CD8-positive, alpha-beta memory T cell (primary cell): ENCODE measurements around the gene PSME2. TPM values are rescaled to one million over a fixed set of nuclear protein-coding genes. Genes with fewer than 3 reads are reported as not detected.

Source experiments
- CTCF ChIA-PET: fragments of 350-600 bp; sonication (Branson Sonifier 250); formaldehyde crosslinking; loops from one replicate; lab custom pipeline; 2021; ENCODE audit warnings: antibody characterized with exemption; lab: Charles Lee
- POLR2A ChIA-PET: fragments of 350-600 bp; sonication (Branson Sonifier 250); formaldehyde crosslinking; loops from one replicate; lab custom pipeline; 2021; ENCODE audit warnings: antibody characterized with exemption; lab: Charles Lee
- DNase-seq, 5 donors: peaks; one replicate each; pipeline versions ENCODE4 v3.0.0 to v3.0.0-alpha.2; 2020 to 2022; ENCODE audit warnings: mixed read lengths in 1 of 5
- H3K27ac ChIP-seq: one replicate; pipeline ENCODE4 v1.7.0; 2013; ENCODE audit warnings: low read depth, mild to moderate bottlenecking, low read length, moderate library complexity
- H3K27me3 ChIP-seq: 2 replicates; pipeline ENCODE4 v1.7.0; 2013; ENCODE audit warnings: low read length, mild to moderate bottlenecking; ENCODE audit not compliant: insufficient read depth, poor library complexity, severe bottlenecking
- H3K36me3 ChIP-seq: 2 replicates; pipeline ENCODE4 v1.7.0; 2013; ENCODE audit warnings: mild to moderate bottlenecking, low read length, moderate library complexity; ENCODE audit not compliant: insufficient read depth
- H3K4me1 ChIP-seq: 2 replicates; pipeline ENCODE4 v1.7.0; 2013; ENCODE audit warnings: mild to moderate bottlenecking, low read length, moderate library complexity; ENCODE audit not compliant: insufficient read depth
- H3K4me3 ChIP-seq: 2 replicates; pipeline ENCODE4 v1.7.0; 2013; ENCODE audit warnings: mild to moderate bottlenecking, low read length
- H3K9me3 ChIP-seq: 2 replicates; pipeline ENCODE4 v1.7.0; 2013; ENCODE audit warnings: mild to moderate bottlenecking, low read length
- H3K27ac Mint-ChIP-seq, 8 donors: one replicate each; pipeline ENCODE4 v1.8.0; 2020 to 2021; ENCODE audit warnings: mixed read lengths in 8 of 8, mild to moderate bottlenecking in 6 of 8, inconsistent platforms in 3 of 8, moderate library complexity in 3 of 8
- H3K27me3 Mint-ChIP-seq, 2 donors: one replicate each; pipeline ENCODE4 v1.8.0; 2020 to 2021; ENCODE audit warnings: mixed read lengths in 2 of 2, mild to moderate bottlenecking in 1 of 2, moderate library complexity in 1 of 2
- H3K36me3 Mint-ChIP-seq, 3 donors: one replicate each; pipeline ENCODE4 v1.8.0; 2020 to 2021; ENCODE audit warnings: mixed read lengths in 3 of 3, inconsistent platforms in 1 of 3, mild to moderate bottlenecking in 1 of 3
- H3K4me1 Mint-ChIP-seq, 3 donors: one replicate each; pipeline ENCODE4 v1.8.0; 2020 to 2021; ENCODE audit warnings: mixed read lengths in 3 of 3, inconsistent platforms in 1 of 3, mild to moderate bottlenecking in 1 of 3
- H3K4me3 Mint-ChIP-seq, 7 donors: one replicate each; pipeline ENCODE4 v1.8.0; 2020 to 2021; ENCODE audit warnings: mixed read lengths in 7 of 7, mild to moderate bottlenecking in 6 of 7, moderate library complexity in 4 of 7, inconsistent platforms in 2 of 7
- H3K9me3 Mint-ChIP-seq, 5 donors: one replicate each; pipeline ENCODE4 v1.8.0; 2020 to 2022; ENCODE audit warnings: mixed read lengths in 5 of 5, mild to moderate bottlenecking in 3 of 5, moderate library complexity in 2 of 5, inconsistent platforms in 1 of 5
- polyA plus RNA-seq: library from polyadenylated mRNA; unstranded; fragments of 300-500 nt; fragmentation: Illumina TruSeq; gene quantifications from one replicate; pipeline ENCODE4 v1.2.3, GENCODE V29; 2021
- total RNA-seq, 2 experiments: library from RNA; stranded (reverse); gene quantifications; one replicate each; pipeline ENCODE4 v1.2.3, GENCODE V29; 2021

The PSME2 gene
- total and polyA plus RNA-seq, 3 experiments from 2014 or later: 368 to 534 (median 376) TPM

DNA sequence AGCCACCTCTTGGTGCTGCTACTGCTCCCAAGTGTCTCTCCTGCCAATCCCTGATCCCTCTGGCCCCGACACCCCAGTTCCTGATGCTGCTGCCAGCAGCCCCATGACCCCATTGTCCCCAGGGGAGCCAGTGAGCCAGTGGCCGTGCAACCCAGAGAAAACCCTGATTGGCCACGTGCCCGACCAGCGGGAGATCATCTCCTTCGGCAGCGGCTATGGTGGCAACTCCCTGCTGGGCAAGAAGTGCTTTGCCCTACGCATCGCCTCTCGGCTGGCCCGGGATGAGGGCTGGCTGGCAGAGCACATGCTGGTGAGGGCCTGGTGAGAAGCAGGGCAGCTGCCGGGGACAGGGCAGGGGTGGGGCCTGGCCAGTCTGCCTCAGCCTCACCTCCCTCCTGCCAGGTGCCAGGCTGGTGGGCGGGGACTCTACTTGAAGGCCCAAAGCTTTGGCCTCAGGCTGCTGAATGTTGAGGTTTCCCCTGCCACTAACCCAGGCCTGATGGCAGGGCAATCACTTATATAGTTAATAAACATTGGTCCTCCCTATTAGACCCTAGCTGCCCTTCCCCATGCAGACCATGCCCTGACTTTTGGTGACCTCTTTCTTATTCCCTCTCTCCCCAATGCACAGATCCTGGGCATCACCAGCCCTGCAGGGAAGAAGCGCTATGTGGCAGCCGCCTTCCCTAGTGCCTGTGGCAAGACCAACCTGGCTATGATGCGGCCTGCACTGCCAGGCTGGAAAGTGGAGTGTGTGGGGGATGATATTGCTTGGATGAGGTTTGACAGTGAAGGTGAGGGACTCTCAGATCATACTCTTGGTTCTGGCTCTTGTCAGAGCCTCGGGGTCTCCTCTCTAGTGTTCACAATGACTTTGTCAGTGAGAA is 47.2 kb downstream of the PSME2 start:
- ChIA-PET POLR2A (no interaction called here), CTCF (interaction anchor here (1.2 to 12.1 kb wide), 2 partner anchors 6 to 15 kb away, joined by 4 to 185 read pairs; no protein-coding TSS in a partner anchor)
- Histone ChIP-seq H3K36me3 (peaks cover 6% of the 10 kb centered on the region), H3K9me3 (no peaks in the 10 kb centered on the region), H3K4me1 (peaks cover 10% of the 10 kb centered on the region), H3K27ac (no peak overlapping the region), H3K27me3 (no peaks in the 10 kb centered on the region), H3K4me3 (no peak overlapping the region)
- no peaks in the 10 kb centered on the region for H3K27me3 Mint-ChIP-seq
- no peak overlapping the region for H3K4me3 Mint-ChIP-seq
- H3K9me3 Mint-ChIP-seq: no peaks in the 10 kb centered on the region
- DNase-seq: no peak
- H3K4me1 Mint-ChIP-seq: peaks cover 15 to 19% (median 17%) of the 10 kb centered on the region in 3 donors
- peak overlapping the region in 2 of 8 donors; percentile 54 to 91 for H3K27ac Mint-ChIP-seq
- H3K36me3 Mint-ChIP-seq: peaks cover 3 to 63% (median 14%) of the 10 kb centered on the region in 3 donors

DNA sequence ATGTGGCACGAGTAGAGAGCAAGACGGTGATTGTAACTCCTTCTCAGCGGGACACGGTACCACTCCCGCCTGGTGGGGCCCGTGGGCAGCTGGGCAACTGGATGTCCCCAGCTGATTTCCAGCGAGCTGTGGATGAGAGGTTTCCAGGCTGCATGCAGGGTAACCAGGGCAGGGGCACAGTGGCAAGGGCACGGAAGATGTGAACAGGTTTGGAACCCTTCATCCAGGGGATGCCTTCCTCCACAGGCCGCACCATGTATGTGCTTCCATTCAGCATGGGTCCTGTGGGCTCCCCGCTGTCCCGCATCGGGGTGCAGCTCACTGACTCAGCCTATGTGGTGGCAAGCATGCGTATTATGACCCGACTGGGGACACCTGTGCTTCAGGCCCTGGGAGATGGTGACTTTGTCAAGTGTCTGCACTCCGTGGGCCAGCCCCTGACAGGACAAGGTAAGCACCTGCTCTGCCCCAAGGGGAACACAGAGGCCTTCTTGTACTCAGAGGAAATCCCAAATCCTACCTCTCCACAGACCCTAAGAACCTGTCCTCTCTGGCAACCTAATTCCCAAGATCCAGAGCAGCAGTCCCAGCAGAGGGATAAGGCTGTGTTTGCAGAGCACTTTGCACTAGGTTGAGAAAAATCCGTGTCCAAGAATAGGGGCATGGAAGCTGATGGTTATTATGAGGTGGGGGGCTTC is 48.0 kb downstream of the PSME2 start:
- no peaks in the 10 kb centered on the region for H3K36me3 ChIP-seq
- no peak for DNase-seq
- no peak overlapping the region for H3K27ac ChIP-seq
- no peaks in the 10 kb centered on the region for H3K9me3 ChIP-seq
- POLR2A ChIA-PET: no interaction called here
- H3K4me1 ChIP-seq: peaks cover 15% of the 10 kb centered on the region
- H3K27me3 ChIP-seq: no peaks in the 10 kb centered on the region
- Mint-ChIP-seq H3K27me3 (no peaks in the 10 kb centered on the region), H3K36me3 (peaks cover 3 to 57% (median 12%) of the 10 kb centered on the region in 3 donors), H3K4me1 (peaks cover 20 to 23% (median 22%) of the 10 kb centered on the region in 3 donors), H3K4me3 (no peak overlapping the region), H3K27ac (peak overlapping the region in 1 of 8 donors; percentile 54), H3K9me3 (no peaks in the 10 kb centered on the region)
- no peak overlapping the region for H3K4me3 ChIP-seq
- CTCF ChIA-PET: interaction anchor here (1.2 to 12.1 kb wide), 2 partner anchors 7 to 15 kb away, joined by 4 to 185 read pairs; no protein-coding TSS in a partner anchor

DNA sequence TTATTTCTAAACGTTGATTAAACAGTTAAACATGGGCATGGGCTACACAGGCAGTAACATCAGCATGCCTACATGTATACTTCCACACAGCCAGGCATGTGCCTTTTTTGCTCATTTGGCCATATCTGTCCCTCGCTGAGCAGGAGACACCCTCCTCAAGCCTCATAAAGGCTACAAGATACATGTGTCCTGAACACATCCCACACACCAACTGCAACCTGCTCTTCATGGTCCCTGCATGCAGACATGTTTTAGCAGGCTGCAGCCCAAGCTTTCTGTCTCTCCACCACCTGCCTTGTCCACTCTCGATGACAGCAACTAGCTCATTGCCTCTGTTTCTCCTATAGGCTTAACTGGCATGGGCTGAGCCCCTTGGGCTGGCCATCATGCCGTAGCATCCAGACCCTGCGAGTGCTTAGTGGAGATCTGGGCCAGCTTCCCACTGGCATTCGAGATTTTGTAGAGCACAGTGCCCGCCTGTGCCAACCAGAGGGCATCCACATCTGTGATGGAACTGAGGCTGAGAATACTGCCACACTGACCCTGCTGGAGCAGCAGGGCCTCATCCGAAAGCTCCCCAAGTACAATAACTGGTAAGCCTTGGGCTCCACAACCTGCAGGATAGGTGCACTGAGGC is 49.7 kb downstream of the PSME2 start:
- Mint-ChIP-seq H3K4me3 (peak overlapping the region; percentile 18 to 83 (median 50)), H3K4me1 (peaks cover 24 to 28% (median 25%) of the 10 kb centered on the region in 3 donors), H3K9me3 (no peaks in the 10 kb centered on the region), H3K27me3 (no peaks in the 10 kb centered on the region), H3K27ac (peak overlapping the region in 7 of 8 donors; percentile 13 to 87 (median 70)), H3K36me3 (peaks cover 0 to 45% (median 8%) of the 10 kb centered on the region in 3 donors)
- Histone ChIP-seq H3K27me3 (no peaks in the 10 kb centered on the region), H3K9me3 (no peaks in the 10 kb centered on the region), H3K36me3 (no peaks in the 10 kb centered on the region), H3K4me1 (peaks cover 16% of the 10 kb centered on the region), H3K27ac (no peak overlapping the region), H3K4me3 (no peak overlapping the region)
- ChIA-PET POLR2A (interaction anchor here (0.8 kb wide), 1 partner anchor 1536 kb away, joined by 3 read pairs; no protein-coding TSS in a partner anchor), CTCF (interaction anchor here (1.3 to 12.1 kb wide), 4 partner anchors 9 to 40 kb away, joined by 4 to 185 read pairs (median 60); partner anchors contain the start of genes DCAF11 and NRL)
- no peak for DNase-seq

DNA sequence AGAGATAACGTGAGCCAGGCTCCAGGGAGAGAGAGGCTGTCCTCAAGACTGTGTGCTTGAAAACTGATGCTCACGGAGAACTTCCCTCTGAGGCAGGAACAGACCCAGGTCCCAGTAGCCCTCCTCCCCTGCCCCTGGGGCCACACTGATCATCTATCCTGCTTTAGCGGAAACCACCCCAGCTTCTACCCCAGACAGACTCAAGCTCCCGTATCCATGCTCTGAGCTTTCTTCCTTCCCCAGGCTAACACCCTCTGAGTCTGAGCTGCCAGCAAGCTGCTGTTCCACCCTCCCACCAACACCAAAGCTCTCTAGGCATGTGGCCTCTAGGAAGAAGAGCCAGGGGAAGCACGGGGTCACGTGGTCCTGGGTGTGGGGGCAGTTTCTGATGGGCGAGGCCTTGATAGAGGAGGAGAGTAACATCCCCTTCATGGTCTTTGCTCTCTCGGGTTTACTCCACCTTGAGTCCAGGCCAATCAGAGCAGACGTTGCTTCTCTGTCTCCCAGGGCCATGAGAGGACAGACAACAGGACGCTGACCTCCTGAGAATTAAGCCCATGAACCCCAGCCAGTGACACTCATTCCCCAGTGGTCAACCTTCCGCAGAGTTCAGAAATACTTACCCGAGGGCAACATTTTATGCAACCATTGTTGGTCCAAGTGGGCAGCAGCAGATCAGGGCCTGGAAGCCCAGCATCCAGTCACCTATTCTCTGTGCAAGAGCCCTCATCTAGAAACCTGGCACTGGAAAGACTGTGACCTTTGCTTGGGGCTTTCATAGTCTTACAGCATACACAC is 50.9 kb downstream of the PSME2 start:
- peak overlapping the region; percentile 65 to 98 (median 95) for H3K27ac Mint-ChIP-seq
- H3K27me3 ChIP-seq: no peaks in the 10 kb centered on the region
- peaks cover 16% of the 10 kb centered on the region for H3K4me1 ChIP-seq
- peak overlapping the region; percentile 93 for H3K4me3 ChIP-seq
- ChIA-PET CTCF (interaction anchor here (0.6 to 12.1 kb wide), 7 partner anchors 10 to 147 kb away, joined by 3 to 185 read pairs (median 4); partner anchors contain the start of genes DCAF11, NRL and TINF2), POLR2A (interaction anchor here (0.7 to 4.9 kb wide), 4 partner anchors 14 to 118 kb away, joined by 5 to 29 read pairs (median 20); partner anchors contain the start of genes CHMP4A, DCAF11 and NRL)
- no peaks in the 10 kb centered on the region for H3K9me3 Mint-ChIP-seq
- H3K36me3 Mint-ChIP-seq: peaks cover 0 to 34% (median 4%) of the 10 kb centered on the region in 3 donors
- H3K4me1 Mint-ChIP-seq: peaks cover 27 to 30% (median 28%) of the 10 kb centered on the region in 3 donors
- H3K27me3 Mint-ChIP-seq: no peaks in the 10 kb centered on the region
- DNase-seq: peak in 3 of 5 donors; percentile 17 to 21 (median 18)
- no peaks in the 10 kb centered on the region for H3K36me3 ChIP-seq
- peak overlapping the region; percentile 93 to 99 (median 97) for H3K4me3 Mint-ChIP-seq
- peak overlapping the region; percentile 83 for H3K27ac ChIP-seq
- no peaks in the 10 kb centered on the region for H3K9me3 ChIP-seq

DNA sequence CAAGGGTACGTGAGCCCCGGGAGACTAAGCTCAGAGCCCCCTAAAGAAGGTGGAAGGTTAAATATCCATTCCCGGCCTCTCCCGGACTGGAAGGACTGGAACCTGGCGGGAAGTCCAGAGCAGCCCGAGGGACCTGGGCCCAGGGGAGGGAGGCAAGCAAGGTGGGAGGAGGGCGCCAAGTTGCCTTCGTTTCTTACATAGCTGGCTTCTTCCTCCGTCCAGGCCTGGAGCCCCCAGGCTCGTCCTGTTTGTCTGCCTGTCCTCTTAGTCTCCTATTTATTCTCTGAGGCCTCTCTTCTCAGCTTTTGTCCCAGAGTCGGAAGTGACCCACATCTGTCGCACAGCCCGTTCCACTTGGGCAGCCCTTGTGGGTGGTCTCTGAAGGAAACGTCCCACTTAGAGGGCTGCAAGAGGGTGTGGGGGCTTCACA is 51.6 kb downstream of the PSME2 start:
- POLR2A ChIA-PET: interaction anchor here (1.4 to 4.9 kb wide), 3 partner anchors 15 to 118 kb away, joined by 5 to 29 read pairs (median 26); partner anchors contain the start of genes CHMP4A, DCAF11 and NRL

DNA sequence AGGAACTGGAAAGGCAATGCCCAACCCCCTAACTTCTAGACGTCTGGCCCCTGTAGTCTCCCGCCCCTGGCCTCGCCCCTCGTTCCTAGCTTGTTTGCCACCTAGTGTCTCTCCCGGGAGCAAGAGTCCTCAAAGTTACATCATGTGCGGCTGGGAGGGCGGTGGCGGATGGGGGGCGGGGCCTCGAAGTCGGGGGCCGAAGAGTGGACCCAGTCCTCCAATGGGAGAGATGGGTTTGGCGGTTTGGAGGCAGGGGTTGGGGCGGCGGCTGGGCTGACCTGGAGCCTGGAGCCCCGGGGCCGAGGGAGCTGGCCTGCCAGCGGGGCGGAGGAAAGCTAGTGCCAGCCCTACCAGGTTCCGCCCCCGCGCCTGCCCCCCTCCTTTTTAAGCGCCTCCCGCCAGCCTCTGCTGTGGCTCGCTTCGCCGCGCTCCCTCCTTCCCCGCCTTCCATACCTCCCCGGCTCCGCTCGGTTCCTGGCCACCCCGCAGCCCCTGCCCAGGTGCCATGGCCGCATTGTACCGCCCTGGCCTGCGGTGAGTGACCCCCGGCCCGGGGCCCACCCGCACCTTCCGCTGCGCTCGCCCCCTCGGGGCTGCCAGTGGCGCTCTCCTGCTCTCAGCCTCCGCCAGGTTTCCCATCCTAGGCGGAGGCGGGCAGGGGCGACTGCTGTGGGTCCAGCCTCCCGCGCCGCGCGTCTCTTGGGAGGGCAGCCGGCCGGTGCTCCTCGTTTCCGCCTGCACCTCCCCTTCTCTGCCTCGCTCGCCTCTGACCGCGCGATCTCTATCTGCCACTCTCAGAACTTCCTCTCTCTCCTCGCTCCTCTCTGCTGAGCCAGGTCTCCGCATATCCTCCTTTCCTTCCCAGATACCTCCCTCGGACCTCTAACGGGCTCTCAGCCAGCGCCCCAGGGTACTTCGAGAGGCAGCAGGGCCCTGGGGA is 52.2 kb downstream of the PSME2 start, which contains the start of gene PCK2:
Gene PCK2, plus strand, starts transcription at position 411 of the 940 bp plus-strand sequence. Its CDS starts 95 bp downstream, at position 506.
- Histone ChIP-seq H3K36me3 (no peaks in the 10 kb centered on the region), H3K4me3 (peak within 1 kb of the TSS; percentile 93), H3K27me3 (no peaks in the 10 kb centered on the region), H3K4me1 (peaks cover 16% of the 10 kb centered on the region), H3K9me3 (no peaks in the 10 kb centered on the region), H3K27ac (peak within 1 kb of the TSS; percentile 83)
- no peaks in the 10 kb centered on the region for H3K27me3 Mint-ChIP-seq
- H3K36me3 Mint-ChIP-seq: peaks cover 0 to 21% (median 1%) of the 10 kb centered on the region in 3 donors
- H3K4me3 Mint-ChIP-seq: peak within 1 kb of the TSS; percentile 93 to 99 (median 97)
- ChIA-PET CTCF (interaction anchor here (0.9 to 12.1 kb wide), 7 partner anchors 11 to 148 kb away, joined by 3 to 185 read pairs (median 5); partner anchors contain the start of genes CARMIL3 and TINF2), POLR2A (interaction anchor here (1.0 to 4.9 kb wide), 4 partner anchors 13 to 119 kb away, joined by 5 to 29 read pairs (median 16); partner anchors contain the start of genes CHMP4A, DCAF11 and NRL)
- no peaks in the 10 kb centered on the region for H3K9me3 Mint-ChIP-seq
- DNase-seq: peak; percentile 63 to 77 (median 67)
- H3K4me1 Mint-ChIP-seq: peaks cover 28 to 37% (median 37%) of the 10 kb centered on the region in 3 donors
- peak within 1 kb of the TSS; percentile 65 to 98 (median 95) for H3K27ac Mint-ChIP-seq

More for the DNA sequence above, 51.6 kb downstream of the PSME2 start:
- Mint-ChIP-seq H3K4me1 (peaks cover 28 to 34% (median 32%) of the 10 kb centered on the region in 3 donors), H3K4me3 (peak overlapping the region; percentile 93 to 99 (median 97)), H3K27me3 (no peaks in the 10 kb centered on the region), H3K27ac (peak overlapping the region; percentile 65 to 98 (median 95)), H3K9me3 (no peaks in the 10 kb centered on the region), H3K36me3 (peaks cover 0 to 28% (median 4%) of the 10 kb centered on the region in 3 donors)
- peak overlapping the region; percentile 83 for H3K27ac ChIP-seq
- H3K36me3 ChIP-seq: no peaks in the 10 kb centered on the region
- CTCF ChIA-PET: interaction anchor here (0.6 to 12.1 kb wide), 5 partner anchors 11 to 148 kb away, joined by 3 to 185 read pairs (median 4); partner anchors contain the start of gene TINF2
- peaks cover 16% of the 10 kb centered on the region for H3K4me1 ChIP-seq
- H3K4me3 ChIP-seq: peak overlapping the region; percentile 93
- H3K9me3 ChIP-seq: no peaks in the 10 kb centered on the region
- DNase-seq: no peak
- H3K27me3 ChIP-seq: no peaks in the 10 kb centered on the region
